Endothelial cell of umbilical vein (primary cell): Measurements from ENCODE around the gene CYP1A1. TPM values are rescaled to one million over a fixed set of nuclear protein-coding genes. Genes with fewer than 3 reads are reported as not detected.

Experiments used
- BruUV-seq: library from RNA; stranded (reverse); fragments of 400-500 nt; replicated peaks from 2 replicates; lab custom pipeline; 2021; lab: Mats Ljungman, UMichigan
- CTCF ChIA-PET: fragments of 300-600, 350-600 bp; sonication (Branson Sonifier 250); formaldehyde crosslinking; loops from one replicate; lab custom pipeline; 2021; ENCODE audit warnings: antibody characterized with exemption, inconsistent platforms; lab: Charles Lee
- POLR2A ChIA-PET: fragments of 300-600, 350-600 bp; sonication (Branson Sonifier 250); formaldehyde crosslinking; loops from one replicate; lab custom pipeline; 2021; ENCODE audit warnings: antibody characterized with exemption, inconsistent platforms; lab: Charles Lee
- DNase-seq: peaks from one replicate; pipeline ENCODE4 v3.0.0-alpha.2; 2011; ENCODE audit warnings: low read depth, low spot score
- FAIRE-seq: peaks from 2 replicates; lab custom pipeline; 2011; peaks lifted over from hg19 to GRCh38; lab: Jason Lieb, UNC
- H2AFZ ChIP-seq: 2 replicates; pipeline ENCODE4 v1.6.0; 2012; ENCODE audit warnings: low read depth, low read length, control low read depth, inconsistent platforms
- H3K27ac ChIP-seq: 2 replicates; pipeline ENCODE4 v1.5.1; 2011; ENCODE audit warnings: low read depth, mild to moderate bottlenecking, control low read depth, low read length, moderate library complexity; ENCODE audit not compliant: insufficient read depth
- H3K27me3 ChIP-seq, 2 experiments: 2 replicates each; pipeline versions ENCODE4 v1.6.0 to v1.6.1; 2011; ENCODE audit warnings: low read length in 2 of 2, mixed read lengths in 1 of 2; ENCODE audit not compliant: control insufficient read depth in 2 of 2, insufficient read depth in 2 of 2
- H3K36me3 ChIP-seq, 2 experiments: 2 replicates in 1 of 2; 3 replicates in 1 of 2; pipeline ENCODE4 v1.5.1; 2011; ENCODE audit warnings: low read length in 2 of 2, mild to moderate bottlenecking in 1 of 2, moderate library complexity in 1 of 2; ENCODE audit not compliant: control insufficient read depth in 2 of 2, insufficient read depth in 2 of 2; ENCODE audit errors: extremely low read depth in 1 of 2
- H3K4me1 ChIP-seq: 3 replicates; pipeline ENCODE4 v1.5.1; 2011; ENCODE audit warnings: mild to moderate bottlenecking, low read length; ENCODE audit not compliant: control insufficient read depth, insufficient read depth; ENCODE audit errors: extremely low read depth
- H3K4me2 ChIP-seq: 2 replicates; pipeline ENCODE4 v1.6.1; 2011; ENCODE audit warnings: low read length, control low read depth, mixed read lengths; ENCODE audit not compliant: insufficient read depth
- H3K4me3 ChIP-seq, 3 experiments: fragments of 200-600 bp in 1 of 3; sonication (generic), shearing (Covaris generic) in 1 of 3; replicated peaks in 1 of 3; 2 replicates each; pipeline ENCODE4 v1.5.1; 2011 to 2016; ENCODE audit warnings: control low read depth in 3 of 3, low read length in 3 of 3, mild to moderate bottlenecking in 2 of 3, inconsistent platforms in 1 of 3, low read depth in 1 of 3, moderate library complexity in 1 of 3; ENCODE audit not compliant: insufficient read depth in 1 of 3
- H3K79me2 ChIP-seq: 2 replicates; pipeline ENCODE4 v1.6.0; 2012; ENCODE audit warnings: low read length, inconsistent platforms; ENCODE audit not compliant: control insufficient read depth, insufficient read depth
- H3K9ac ChIP-seq: replicated peaks from 2 replicates; pipeline ENCODE3; 2011; ENCODE audit warnings: low read length, control low read depth; ENCODE audit not compliant: insufficient read depth; ENCODE audit errors: extremely low read depth
- H3K9me1 ChIP-seq: replicated peaks from 3 replicates; pipeline ENCODE4 v1.6.0; 2011; ENCODE audit warnings: mild to moderate bottlenecking, low read length; ENCODE audit not compliant: control insufficient read depth, insufficient read depth; ENCODE audit errors: extremely low read depth
- H3K9me3 ChIP-seq: replicated peaks from 2 replicates; pipeline ENCODE4 v1.5.1; 2012; ENCODE audit warnings: low read length, inconsistent platforms; ENCODE audit not compliant: control insufficient read depth, insufficient read depth
- H4K20me1 ChIP-seq: replicated peaks from 2 replicates; pipeline ENCODE3; 2011; ENCODE audit warnings: mild to moderate bottlenecking, low read length; ENCODE audit not compliant: control insufficient read depth, insufficient read depth; ENCODE audit errors: extremely low read depth
- EZH2 ChIP-seq: IDR thresholded peaks from 2 replicates; pipeline ENCODE4 v1.6.1; 2012; ENCODE audit warnings: borderline replicate concordance, low read depth, mild to moderate bottlenecking, moderate library complexity, low read length, inconsistent platforms; ENCODE audit not compliant: severe bottlenecking
- FOS ChIP-seq: IDR thresholded peaks from 2 replicates; pipeline ENCODE4 v1.6.1; 2011; ENCODE audit warnings: mild to moderate bottlenecking, low read length, moderate library complexity, borderline replicate concordance; ENCODE audit not compliant: insufficient read depth
- GATA2 ChIP-seq: IDR thresholded peaks from 2 replicates; pipeline ENCODE4 v1.7.0; 2011; ENCODE audit warnings: low read depth, mild to moderate bottlenecking, moderate library complexity, mixed read lengths, low read length; ENCODE audit not compliant: insufficient read length, insufficient read depth
- JUN ChIP-seq: IDR thresholded peaks from 2 replicates; pipeline ENCODE4 v1.6.1; 2011; ENCODE audit warnings: borderline replicate concordance, low read depth; ENCODE audit not compliant: insufficient read length, insufficient read depth
- MYC ChIP-seq: IDR thresholded peaks from one replicate; pipeline ENCODE4 v1.6.1; 2011; ENCODE audit warnings: mild to moderate bottlenecking, low read depth, low read length
- POLR2A ChIP-seq: IDR thresholded peaks from 2 replicates; pipeline ENCODE4 v1.6.1; 2012; ENCODE audit warnings: low read depth, mild to moderate bottlenecking, control low read depth, low read length
- POLR2AphosphoS5 ChIP-seq: IDR thresholded peaks from 2 replicates; pipeline ENCODE4 v1.6.1; 2012; ENCODE audit warnings: low read depth, mild to moderate bottlenecking, control low read depth, low read length, moderate library complexity; ENCODE audit not compliant: insufficient read depth
- dilution Hi-C: fragments of 300-500 bp; cut with MboI; formaldehyde crosslinking; loops from one replicate; pipeline ENCODE4 v1.15.0; 2019; ENCODE audit warnings: low sequenced_read_pairs; ENCODE audit not compliant: extremely low pct_ligation_motif_present
- intact Hi-C: fragments of 100-400 bp; cut with micrococcal nuclease; formaldehyde crosslinking; loops from one replicate; pipeline ENCODE4 v1.10.0; 2022
- polyA plus RNA-seq, 4 experiments: library from polyadenylated mRNA; depleted of rRNA in 3 of 4; stranded (reverse) in 3 of 4; unstranded in 1 of 4; fragments of >200 nt; gene quantifications; 2 replicates each; pipeline versions ENCODE4 v1.2.1 to v1.2.3, GENCODE V29; 2011 to 2012; ENCODE audit warnings: missing spikeins in 1 of 4
- total RNA-seq: library from RNA; stranded (reverse); gene quantifications from 2 replicates; pipeline ENCODE4 v1.2.3, GENCODE V29; 2021
- TF ChIP-seq, protein P1 (sequence below), 2 donors: IDR thresholded peaks; 1 replicate in 1 of 2; 2 replicates in 1 of 2; pipeline ENCODE4 v1.5.1; 2011; ENCODE audit warnings: low read length in 2 of 2, mild to moderate bottlenecking in 2 of 2, moderate library complexity in 2 of 2, control low read depth in 1 of 2, inconsistent platforms in 1 of 2, low read depth in 1 of 2; ENCODE audit not compliant: insufficient read depth in 1 of 2; ENCODE audit errors: extremely low read depth in 1 of 2
- TF ChIP-seq, protein P2 (sequence below): IDR thresholded peaks from 2 replicates; pipeline ENCODE4 v1.6.1; 2011; ENCODE audit not compliant: insufficient read depth, insufficient read length

Gene CYP1A1
- total and polyA plus RNA-seq, 2 donors (not counting 3 experiments of a cell fraction or from before 2014, with no cell fraction given) = 7.6 to 13.1 TPM

- no peak for TF ChIP-seq EZH2
- no peak for TF ChIP-seq JUN
- TF ChIP-seq, protein P1, sequence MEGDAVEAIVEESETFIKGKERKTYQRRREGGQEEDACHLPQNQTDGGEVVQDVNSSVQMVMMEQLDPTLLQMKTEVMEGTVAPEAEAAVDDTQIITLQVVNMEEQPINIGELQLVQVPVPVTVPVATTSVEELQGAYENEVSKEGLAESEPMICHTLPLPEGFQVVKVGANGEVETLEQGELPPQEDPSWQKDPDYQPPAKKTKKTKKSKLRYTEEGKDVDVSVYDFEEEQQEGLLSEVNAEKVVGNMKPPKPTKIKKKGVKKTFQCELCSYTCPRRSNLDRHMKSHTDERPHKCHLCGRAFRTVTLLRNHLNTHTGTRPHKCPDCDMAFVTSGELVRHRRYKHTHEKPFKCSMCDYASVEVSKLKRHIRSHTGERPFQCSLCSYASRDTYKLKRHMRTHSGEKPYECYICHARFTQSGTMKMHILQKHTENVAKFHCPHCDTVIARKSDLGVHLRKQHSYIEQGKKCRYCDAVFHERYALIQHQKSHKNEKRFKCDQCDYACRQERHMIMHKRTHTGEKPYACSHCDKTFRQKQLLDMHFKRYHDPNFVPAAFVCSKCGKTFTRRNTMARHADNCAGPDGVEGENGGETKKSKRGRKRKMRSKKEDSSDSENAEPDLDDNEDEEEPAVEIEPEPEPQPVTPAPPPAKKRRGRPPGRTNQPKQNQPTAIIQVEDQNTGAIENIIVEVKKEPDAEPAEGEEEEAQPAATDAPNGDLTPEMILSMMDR (IDR thresholded peaks at IDR 0.05; ENCODE audit: extremely low read depth in 1 of 2, insufficient read depth in 1 of 2, low read depth in 1 of 2, low read length in 2 of 2) = no peak
- TF ChIP-seq FOS = no peak
- TF ChIP-seq GATA2 = no peak
- no peak for TF ChIP-seq MYC
- TF ChIP-seq, protein P2, sequence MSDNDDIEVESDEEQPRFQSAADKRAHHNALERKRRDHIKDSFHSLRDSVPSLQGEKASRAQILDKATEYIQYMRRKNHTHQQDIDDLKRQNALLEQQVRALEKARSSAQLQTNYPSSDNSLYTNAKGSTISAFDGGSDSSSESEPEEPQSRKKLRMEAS = no peak
- TF ChIP-seq POLR2A = no peak
- TF ChIP-seq POLR2AphosphoS5 = no peak
- dilution Hi-C loops = no loop called here
- H3K36me3 ChIP-seq = no peaks in the 10 kb centered on the region
- intact Hi-C loops = loop anchor here (2.0 kb wide), 1 partner anchor 20 kb away; the partner anchor contains the start of gene EDC3
- no peaks in the 10 kb centered on the region for H3K9me3 ChIP-seq
- POLR2A ChIA-PET = no interaction called here
- CTCF ChIA-PET = interaction anchor here (0.9 kb wide), 1 partner anchor 72 kb away, joined by 3 read pairs; no protein-coding TSS in a partner anchor
- H3K4me3 ChIP-seq = no peak overlapping the region
- H3K27me3 ChIP-seq = peaks cover 0 to 2% of the 10 kb centered on the region in 2 experiments
- no peak overlapping the region for H3K4me2 ChIP-seq
- no TSS peak for BruUV-seq
- no peaks in the 10 kb centered on the region for H3K9me1 ChIP-seq
- no peaks in the 10 kb centered on the region for H4K20me1 ChIP-seq
- FAIRE-seq (no peak), DNase-seq (no peak)
- no peaks in the 10 kb centered on the region for H3K79me2 ChIP-seq
- H3K9ac ChIP-seq = no peak overlapping the region
- no peak overlapping the region for H3K27ac ChIP-seq
- H3K4me1 ChIP-seq = no peaks in the 10 kb centered on the region
- no peak overlapping the region for H2AFZ ChIP-seq
These were observed 8.7 kb downstream of the CYP1A1 start for GRCh38 chr15:74716651-74717050.
